ENCODE data around the gene GFPT2.

DNA sequence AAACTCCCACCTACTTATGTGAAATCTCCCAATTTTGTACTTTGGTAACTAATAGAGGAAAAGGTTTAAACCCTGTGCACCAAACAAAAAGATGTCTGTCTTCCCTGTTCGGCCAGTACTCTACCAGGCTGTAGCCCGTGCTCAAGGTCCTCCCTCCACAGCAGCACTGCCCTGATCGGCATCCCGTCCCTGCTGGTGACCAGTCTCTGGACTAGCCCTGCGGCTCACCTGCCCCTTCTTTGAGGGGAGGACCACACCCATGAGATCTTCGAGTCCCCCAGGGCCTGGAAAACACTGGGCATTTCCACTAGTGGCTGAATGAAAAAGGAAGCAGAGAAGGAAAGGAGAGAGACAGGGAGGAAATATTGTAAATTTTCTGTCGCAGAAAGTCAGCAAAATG is 2.8 kb downstream of the GFPT2 start:
- TF ChIP-seq, protein P1, sequence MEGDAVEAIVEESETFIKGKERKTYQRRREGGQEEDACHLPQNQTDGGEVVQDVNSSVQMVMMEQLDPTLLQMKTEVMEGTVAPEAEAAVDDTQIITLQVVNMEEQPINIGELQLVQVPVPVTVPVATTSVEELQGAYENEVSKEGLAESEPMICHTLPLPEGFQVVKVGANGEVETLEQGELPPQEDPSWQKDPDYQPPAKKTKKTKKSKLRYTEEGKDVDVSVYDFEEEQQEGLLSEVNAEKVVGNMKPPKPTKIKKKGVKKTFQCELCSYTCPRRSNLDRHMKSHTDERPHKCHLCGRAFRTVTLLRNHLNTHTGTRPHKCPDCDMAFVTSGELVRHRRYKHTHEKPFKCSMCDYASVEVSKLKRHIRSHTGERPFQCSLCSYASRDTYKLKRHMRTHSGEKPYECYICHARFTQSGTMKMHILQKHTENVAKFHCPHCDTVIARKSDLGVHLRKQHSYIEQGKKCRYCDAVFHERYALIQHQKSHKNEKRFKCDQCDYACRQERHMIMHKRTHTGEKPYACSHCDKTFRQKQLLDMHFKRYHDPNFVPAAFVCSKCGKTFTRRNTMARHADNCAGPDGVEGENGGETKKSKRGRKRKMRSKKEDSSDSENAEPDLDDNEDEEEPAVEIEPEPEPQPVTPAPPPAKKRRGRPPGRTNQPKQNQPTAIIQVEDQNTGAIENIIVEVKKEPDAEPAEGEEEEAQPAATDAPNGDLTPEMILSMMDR (IDR thresholded peaks at IDR 0.05) = no peak
- no peak for TF ChIP-seq EP300 (IDR thresholded peaks at IDR 0.05)
- no peak for TF ChIP-seq POLR2AphosphoS5 (IDR thresholded peaks at IDR 0.05)

All from sigmoid colon (tissue), 4 donors.